K562 (cell line): ENCODE data around the gene SGMS1. TPM values are rescaled to one million over a fixed set of nuclear protein-coding genes. Genes with fewer than 3 reads are reported as not detected.
A peak's percentile ranks its signal among the peaks of the same experiment; 100 is the strongest.
"Not testable (repeated sequence)": the region's sequence is repeated elsewhere in the genome, so short reads cannot be mapped to it uniquely, and the experiment has no call there.

Experiments
- ATAC-seq: fragments of 200-7000 bp; cut with Tn5 transposase; 3 replicates; pipeline ENCODE4 v1.9.1; 2020; ENCODE audit warnings: moderate library complexity
- BruUV-seq: library from RNA; stranded (reverse); fragments of 400-500 nt; replicated peaks from 2 replicates; lab custom pipeline; 2021; lab: Mats Ljungman, UMichigan
- CTCF ChIA-PET: fragments of 300-600 bp; formaldehyde crosslinking; extraction: SDS; loops from one replicate; lab custom pipeline; 2021; ENCODE audit warnings: low intra/inter-chr PET ratio; lab: Yijun Ruan, JAX
- POLR2A ChIA-PET: fragments of 300-600, 350-650 bp; sonication (Branson Sonifier 250); formaldehyde crosslinking; extraction: SDS; loops from one replicate; lab custom pipeline; 2021; ENCODE audit warnings: antibody characterized with exemption, inconsistent platforms; lab: Yijun Ruan, JAX
- DNase-seq, 4 experiments: peaks; one replicate each; pipeline versions ENCODE4 v3.0.0 to v3.0.0-alpha.2; 2011 to 2018; ENCODE audit warnings: low spot score in 3 of 4, mixed read lengths in 3 of 4; ENCODE audit errors: extremely low read depth in 1 of 4
- FAIRE-seq: peaks from 2 replicates; lab custom pipeline; 2011; peaks lifted over from hg19 to GRCh38; lab: Jason Lieb, UNC
- H2AFZ ChIP-seq: 2 replicates; pipeline ENCODE4 v1.6.0; 2011; ENCODE audit warnings: low read depth, low read length, control low read depth, inconsistent platforms
- H3K27ac ChIP-seq: fragments of 200-600 bp; 3 replicates; pipeline ENCODE4 v1.8.0; 2011; ENCODE audit warnings: low read depth, mild to moderate bottlenecking, control low read depth, inconsistent platforms, low read length, moderate library complexity, mixed read lengths; ENCODE audit errors: extremely low read depth
- H3K27me3 ChIP-seq, 2 experiments: fragments of 300-600 bp in 1 of 2; 2 replicates in 1 of 2; 3 replicates in 1 of 2; pipeline versions ENCODE4 v1.6.0 to v1.8.0; 2011; ENCODE audit warnings: inconsistent platforms in 2 of 2, low read length in 2 of 2, mild to moderate bottlenecking in 1 of 2, mixed read lengths in 1 of 2, moderate library complexity in 1 of 2; ENCODE audit not compliant: control insufficient read depth in 2 of 2, insufficient read depth in 2 of 2
- H3K36me3 ChIP-seq: fragments of 300-600 bp; 3 replicates; pipeline ENCODE4 v1.8.0; 2011; ENCODE audit warnings: mild to moderate bottlenecking, low read length, inconsistent platforms; ENCODE audit not compliant: control insufficient read depth, insufficient read depth
- H3K4me1 ChIP-seq, 2 experiments: fragments of 200-600 bp in 1 of 2; replicated peaks in 1 of 2; 2 replicates in 1 of 2; 3 replicates in 1 of 2; pipeline versions ENCODE4 v1.5.1 to v1.8.0; 2011; ENCODE audit warnings: inconsistent platforms in 2 of 2, low read length in 2 of 2, mild to moderate bottlenecking in 1 of 2, mixed read lengths in 1 of 2, moderate library complexity in 1 of 2; ENCODE audit not compliant: control insufficient read depth in 2 of 2, insufficient read depth in 2 of 2
- H3K4me2 ChIP-seq: 2 replicates; pipeline ENCODE4 v1.6.1; 2011; ENCODE audit warnings: low read length, control low read depth, inconsistent platforms, mixed read lengths; ENCODE audit not compliant: insufficient read depth
- H3K4me3 ChIP-seq: fragments of 200-600 bp; sonication (generic), shearing (Covaris generic); 2 replicates; pipeline ENCODE4 v1.5.1; 2016; ENCODE audit warnings: control low read depth, inconsistent platforms
- H3K79me2 ChIP-seq: fragments of 200-600 bp; 3 replicates; pipeline ENCODE4 v1.8.0; 2011; ENCODE audit warnings: low read length, inconsistent platforms; ENCODE audit not compliant: control insufficient read depth, insufficient read depth
- H3K9ac ChIP-seq, 2 experiments: 2 replicates each; pipeline versions ENCODE4 v1.6.0 to v1.6.1; 2011; ENCODE audit warnings: low read depth in 2 of 2, low read length in 2 of 2, control low read depth in 1 of 2, inconsistent platforms in 1 of 2, mild to moderate bottlenecking in 1 of 2, mixed read lengths in 1 of 2; ENCODE audit not compliant: insufficient read depth in 1 of 2
- H3K9me1 ChIP-seq: one replicate; pipeline ENCODE4 v1.6.0; 2011; ENCODE audit warnings: inconsistent platforms, mild to moderate bottlenecking, low read length, moderate library complexity; ENCODE audit not compliant: control insufficient read depth, insufficient read depth
- H3K9me3 ChIP-seq: replicated peaks from 2 replicates; pipeline ENCODE4 v1.5.1; 2011; ENCODE audit warnings: low read depth, low read length, inconsistent platforms; ENCODE audit not compliant: control insufficient read depth, insufficient read depth
- H4K20me1 ChIP-seq: replicated peaks from 2 replicates; pipeline ENCODE4 v1.6.1; 2011; ENCODE audit warnings: low read length, inconsistent platforms, mixed read lengths; ENCODE audit not compliant: control insufficient read depth, insufficient read depth
- AFF4 ChIP-seq: sonication (generic); formaldehyde crosslinking; IDR thresholded peaks from 2 replicates; pipeline ENCODE4 v1.8.0; 2023; ENCODE audit warnings: mild to moderate bottlenecking, missing genetic modification reagents
- ATF7 ChIP-seq: fragments of 450-650 bp; IDR thresholded peaks from 2 replicates; pipeline ENCODE4 v1.7.1; 2014; ENCODE audit warnings: mild to moderate bottlenecking, moderate library complexity
- BCOR ChIP-seq: fragments of 450-650 bp; IDR thresholded peaks from 2 replicates; pipeline ENCODE4 v1.6.1; 2016
- CC2D1A ChIP-seq: fragments of 450-650 bp; IDR thresholded peaks from 2 replicates; pipeline ENCODE4 v1.6.1; 2017; ENCODE audit warnings: mild to moderate bottlenecking
- FOXJ2 ChIP-seq: fragments of 200-800 bp; sonication (Bioruptor generic); IDR thresholded peaks from 2 replicates; pipeline ENCODE4 v1.6.1; 2016; ENCODE audit warnings: missing genetic modification characterization, missing compliant biosample characterization
- RB1 ChIP-seq: fragments of 450-650 bp; IDR thresholded peaks from 2 replicates; pipeline ENCODE4 v1.6.1; 2017; ENCODE audit warnings: low read depth, mild to moderate bottlenecking
- RFX1 ChIP-seq: fragments of 450-650 bp; IDR thresholded peaks from 2 replicates; pipeline ENCODE4 v1.6.1; 2016; ENCODE audit warnings: mild to moderate bottlenecking, moderate library complexity
- SMAD4 ChIP-seq: fragments of 250-450 bp; sonication (Bioruptor Pico); conservative IDR thresholded peaks from 2 replicates; pipeline ENCODE4 v1.8.0; 2021; ENCODE audit warnings: inconsistent platforms, mild to moderate bottlenecking, moderate library complexity
- ZEB2 ChIP-seq: fragments of 450-650 bp; IDR thresholded peaks from 2 replicates; pipeline ENCODE4 v1.6.1; 2016
- WGBS: fragments of 100-300 bp; shearing (Covaris generic); methylation state at CpG from one replicate; pipeline ENCODE4 v1.1.6; 2016; ENCODE audit warnings: low coverage, mixed read lengths; ENCODE audit not compliant: insufficient coverage; ENCODE audit errors: missing lambda C conversion rate; 5-methylcytosine and 5-hydroxymethylcytosine counted together
- in situ Hi-C: fragments of 300-500 bp; cut with MboI; formaldehyde crosslinking; loops from 4 replicates; pipeline ENCODE4 v1.15.0; 2018; ENCODE audit warnings: inconsistent platforms, mixed read lengths
- intact Hi-C: fragments of 100-400 bp; cut with micrococcal nuclease; formaldehyde crosslinking; loops from 2 replicates; pipeline ENCODE4 v1.14.2; 2022
- polyA plus RNA-seq, 8 experiments: library from polyadenylated mRNA; depleted of rRNA in 4 of 8; stranded (reverse) in 5 of 8; unstranded in 3 of 8; fragments of >200 nt; fragmentation: Nextera tagmentation in 2 of 8; fragmentation: Illumina TruSeq in 1 of 8; extraction: Ambion mirVana in 2 of 8; extraction: Trizol in 1 of 8; gene quantifications; 2 replicates each; pipeline versions ENCODE4 v1.2.1 to v1.2.3, GENCODE V29; 2011 to 2014; ENCODE audit warnings: inconsistent platforms in 1 of 8, missing spikeins in 1 of 8
- total RNA-seq, 7 experiments: library from RNA; depleted of rRNA in 6 of 7; stranded (reverse); fragments of >200 nt in 6 of 7; fragmentation: Illumina TruSeq in 2 of 7; extraction: Trizol in 2 of 7; gene quantifications; 2 replicates each; pipeline versions ENCODE4 v1.2.1 to v1.2.3, GENCODE V29; 2011 to 2021; ENCODE audit warnings: low replicate concordance in 1 of 7
- TF ChIP-seq, protein P1 (sequence below): fragments of 450-650 bp; IDR thresholded peaks from 2 replicates; pipeline ENCODE4 v1.6.1; 2017; ENCODE audit warnings: antibody characterized with exemption, mild to moderate bottlenecking

Gene SGMS1
- total and polyA plus RNA-seq, 9 of the 15 experiments (the other 6 are each of a cell fraction or from before 2014, with no cell fraction given), result 22.6 to 232 (median 82.2) TPM

- no peak for TF ChIP-seq AFF4 (CRISPR knock-in tag)
- TF ChIP-seq RB1, result no peak
- TF ChIP-seq, all 486 proteins: peak for 2
Observed at GRCh38 chr10:50536617-50537240, 87.0 kb downstream of the SGMS1 start (continued).

DNA sequence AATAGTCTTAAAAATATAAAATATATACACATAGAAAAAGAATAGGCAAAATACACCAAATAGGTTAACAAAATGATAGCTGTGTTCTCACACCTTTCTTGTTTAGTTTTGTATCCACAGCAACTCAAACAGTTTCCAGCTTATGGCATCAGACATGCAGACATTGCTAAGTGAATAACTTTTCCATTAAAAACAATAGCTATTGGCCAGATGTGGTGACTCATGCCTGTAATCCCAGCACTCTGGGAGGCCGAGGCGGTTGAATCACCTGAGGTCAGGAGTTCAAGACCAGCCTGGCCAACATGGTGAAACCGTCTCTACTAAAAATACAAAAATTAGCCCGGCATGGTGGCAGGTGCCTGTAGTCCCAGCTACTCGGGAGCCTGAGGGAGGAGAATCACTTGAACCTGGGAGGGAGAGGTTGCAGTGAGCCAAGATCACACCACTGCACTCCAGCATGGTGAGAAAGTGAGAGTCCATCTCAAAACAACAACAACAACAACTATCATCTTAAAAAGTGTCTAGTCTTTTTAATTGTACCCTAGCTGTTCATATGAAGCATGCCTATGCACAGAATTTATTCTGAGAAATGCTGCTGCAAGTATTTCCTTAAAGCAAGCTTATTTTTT is 88.9 kb downstream of the SGMS1 start:
- intact Hi-C loops, H3K9ac ChIP-seq, H3K9me3 ChIP-seq, FAIRE-seq, BruUV-seq, CTCF ChIA-PET, H3K4me2 ChIP-seq, H3K27me3 ChIP-seq, H3K9me1 ChIP-seq, H3K36me3 ChIP-seq, H3K4me3 ChIP-seq, H2AFZ ChIP-seq, in situ Hi-C loops: not testable (repeated sequence)
- peak overlapping the region; percentile 2; the same call in 1 of the 3 replicates for H3K27ac ChIP-seq
- H4K20me1 ChIP-seq, result peaks cover 16% of the 10 kb centered on the region
- H3K4me1 ChIP-seq, result peaks cover 6 to 38% of the 10 kb centered on the region in 2 experiments; a peak in 4 of 5 replicates
- ATAC-seq, result peak; percentile 61
- POLR2A ChIA-PET, result interaction anchor here (0.6 to 3.3 kb wide), 10 partner anchors 10 to 164 kb away, joined by 3 to 16 read pairs (median 4); no protein-coding TSS in a partner anchor
- WGBS, result 6% methylated on average over 4 of the region's 5 CpGs
- H3K79me2 ChIP-seq, result peaks cover 94% of the 10 kb centered on the region
- peak in 1 of 4 experiments; percentile 63 for DNase-seq
- TF ChIP-seq ZEB2 (peak; percentile 45; the same call in 1 of the 2 replicates), CC2D1A (peak; percentile 43), ATF7 (peak; percentile 54; the same call in 1 of the 2 replicates), FOXJ2 (tag) (peak; percentile 98), RFX1 (peak; percentile 83), SMAD4 (0 out of 2 replicates have a peak, but pooled peaks have one; percentile 54), BCOR (0 out of 2 replicates have a peak, but pooled peaks have one; percentile 23)
- TF ChIP-seq, protein P1, sequence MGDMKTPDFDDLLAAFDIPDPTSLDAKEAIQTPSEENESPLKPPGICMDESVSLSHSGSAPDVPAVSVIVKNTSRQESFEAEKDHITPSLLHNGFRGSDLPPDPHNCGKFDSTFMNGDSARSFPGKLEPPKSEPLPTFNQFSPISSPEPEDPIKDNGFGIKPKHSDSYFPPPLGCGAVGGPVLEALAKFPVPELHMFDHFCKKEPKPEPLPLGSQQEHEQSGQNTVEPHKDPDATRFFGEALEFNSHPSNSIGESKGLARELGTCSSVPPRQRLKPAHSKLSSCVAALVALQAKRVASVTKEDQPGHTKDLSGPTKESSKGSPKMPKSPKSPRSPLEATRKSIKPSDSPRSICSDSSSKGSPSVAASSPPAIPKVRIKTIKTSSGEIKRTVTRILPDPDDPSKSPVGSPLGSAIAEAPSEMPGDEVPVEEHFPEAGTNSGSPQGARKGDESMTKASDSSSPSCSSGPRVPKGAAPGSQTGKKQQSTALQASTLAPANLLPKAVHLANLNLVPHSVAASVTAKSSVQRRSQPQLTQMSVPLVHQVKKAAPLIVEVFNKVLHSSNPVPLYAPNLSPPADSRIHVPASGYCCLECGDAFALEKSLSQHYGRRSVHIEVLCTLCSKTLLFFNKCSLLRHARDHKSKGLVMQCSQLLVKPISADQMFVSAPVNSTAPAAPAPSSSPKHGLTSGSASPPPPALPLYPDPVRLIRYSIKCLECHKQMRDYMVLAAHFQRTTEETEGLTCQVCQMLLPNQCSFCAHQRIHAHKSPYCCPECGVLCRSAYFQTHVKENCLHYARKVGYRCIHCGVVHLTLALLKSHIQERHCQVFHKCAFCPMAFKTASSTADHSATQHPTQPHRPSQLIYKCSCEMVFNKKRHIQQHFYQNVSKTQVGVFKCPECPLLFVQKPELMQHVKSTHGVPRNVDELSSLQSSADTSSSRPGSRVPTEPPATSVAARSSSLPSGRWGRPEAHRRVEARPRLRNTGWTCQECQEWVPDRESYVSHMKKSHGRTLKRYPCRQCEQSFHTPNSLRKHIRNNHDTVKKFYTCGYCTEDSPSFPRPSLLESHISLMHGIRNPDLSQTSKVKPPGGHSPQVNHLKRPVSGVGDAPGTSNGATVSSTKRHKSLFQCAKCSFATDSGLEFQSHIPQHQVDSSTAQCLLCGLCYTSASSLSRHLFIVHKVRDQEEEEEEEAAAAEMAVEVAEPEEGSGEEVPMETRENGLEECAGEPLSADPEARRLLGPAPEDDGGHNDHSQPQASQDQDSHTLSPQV, result 0 out of 2 replicates have a peak, but pooled peaks have one; percentile 22
